Spleen (tissue), 7 donors: ENCODE data around the gene OPCML.

Source experiments
- POLR2A ChIP-seq, 3 donors: fragments of 450-650 bp; IDR thresholded peaks; one replicate each; pipeline ENCODE4 v1.5.1; 2017; ENCODE audit warnings: antibody characterized with exemption in 3 of 3, mild to moderate bottlenecking in 1 of 3
- POLR2AphosphoS5 ChIP-seq, 3 donors: sonication (generic); formaldehyde crosslinking; IDR thresholded peaks; one replicate each; pipeline ENCODE4 v1.5.1; 2017; ENCODE audit warnings: antibody characterized with exemption in 3 of 3
- TF ChIP-seq, protein P1 (sequence below), 11 experiments: fragments of 200-600 bp in 7 of 11; fragments of 450-650 bp in 4 of 11; sonication (generic) in 4 of 11; IDR thresholded peaks in 8 of 11; conservative IDR thresholded peaks in 3 of 11; 1 replicate in 7 of 11; 2 replicates in 4 of 11; pipeline versions ENCODE4 v1.4.0 to v1.8.0; 2016 to 2021; ENCODE audit warnings: antibody characterized with exemption in 11 of 11, inconsistent platforms in 4 of 11, mild to moderate bottlenecking in 1 of 11
- donor health status: DM: no; HTN: no; CAD: no; lungs with moderate emphysema.
- donor health status: DM: no; HTN: no; CAD: no.
- donor health status: DM: no; HTN: no; CAD: no.

DNA sequence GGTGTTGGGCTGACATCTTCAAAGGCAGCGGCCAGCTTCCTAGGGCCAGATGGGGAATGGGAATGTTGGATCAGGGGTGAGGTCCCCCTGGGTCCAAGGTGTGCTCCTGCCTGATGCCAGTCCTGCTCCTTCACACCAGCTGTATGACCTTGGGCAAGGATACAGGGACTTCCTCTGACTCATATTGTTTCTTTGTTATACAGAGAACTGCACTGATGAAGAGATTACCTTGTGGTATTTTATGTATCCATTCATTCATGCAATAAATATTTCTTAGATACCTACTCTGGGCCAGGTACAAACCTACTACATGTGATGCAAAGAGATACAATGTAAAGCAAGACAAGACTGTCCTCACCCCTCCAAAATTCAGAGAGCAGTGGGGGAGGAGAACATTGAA is 3.9 kb upstream of the OPCML start:
- TF ChIP-seq, protein P1, sequence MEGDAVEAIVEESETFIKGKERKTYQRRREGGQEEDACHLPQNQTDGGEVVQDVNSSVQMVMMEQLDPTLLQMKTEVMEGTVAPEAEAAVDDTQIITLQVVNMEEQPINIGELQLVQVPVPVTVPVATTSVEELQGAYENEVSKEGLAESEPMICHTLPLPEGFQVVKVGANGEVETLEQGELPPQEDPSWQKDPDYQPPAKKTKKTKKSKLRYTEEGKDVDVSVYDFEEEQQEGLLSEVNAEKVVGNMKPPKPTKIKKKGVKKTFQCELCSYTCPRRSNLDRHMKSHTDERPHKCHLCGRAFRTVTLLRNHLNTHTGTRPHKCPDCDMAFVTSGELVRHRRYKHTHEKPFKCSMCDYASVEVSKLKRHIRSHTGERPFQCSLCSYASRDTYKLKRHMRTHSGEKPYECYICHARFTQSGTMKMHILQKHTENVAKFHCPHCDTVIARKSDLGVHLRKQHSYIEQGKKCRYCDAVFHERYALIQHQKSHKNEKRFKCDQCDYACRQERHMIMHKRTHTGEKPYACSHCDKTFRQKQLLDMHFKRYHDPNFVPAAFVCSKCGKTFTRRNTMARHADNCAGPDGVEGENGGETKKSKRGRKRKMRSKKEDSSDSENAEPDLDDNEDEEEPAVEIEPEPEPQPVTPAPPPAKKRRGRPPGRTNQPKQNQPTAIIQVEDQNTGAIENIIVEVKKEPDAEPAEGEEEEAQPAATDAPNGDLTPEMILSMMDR (IDR thresholded peaks at IDR 0.05 in 8 of 11, conservative IDR thresholded peaks at IDR 0.05 in 3 of 11) = no peak
- TF ChIP-seq POLR2AphosphoS5 (IDR thresholded peaks at IDR 0.05) = no peak
- no peak for TF ChIP-seq POLR2A (IDR thresholded peaks at IDR 0.05)
